ENCODE measurements around the gene RBM15B.
"Not testable (repeated sequence)": the region's sequence is repeated elsewhere in the genome, so short reads cannot be mapped to it uniquely, and the experiment has no call there.

The RBM15B gene

GRCh38 chr3:51355891-51356578 lies 35.0 kb upstream of the RBM15B start:
- no peak for DNase-seq (ENCODE audit: extremely low read depth, low read depth)
- no peak for TF ChIP-seq CTCF (IDR thresholded peaks at IDR 0.05; ENCODE audit: low read depth, low read length)

GRCh38 chr3:51357856-51358255 lies 33.2 kb upstream of the RBM15B start:
- no peak for TF ChIP-seq CTCF (IDR thresholded peaks at IDR 0.05; ENCODE audit: low read depth, low read length)
- no peak for DNase-seq (ENCODE audit: extremely low read depth, low read depth)

- no peak for DNase-seq (ENCODE audit: extremely low read depth, low read depth)
- no peak for TF ChIP-seq CTCF (IDR thresholded peaks at IDR 0.05; ENCODE audit: low read depth, low read length)
These were observed 32.1 kb upstream of the RBM15B start for GRCh38 chr3:51358981-51359380.

GRCh38 chr3:51360806-51361205 lies 30.3 kb upstream of the RBM15B start:
- no peak for TF ChIP-seq CTCF (IDR thresholded peaks at IDR 0.05; ENCODE audit: low read depth, low read length)
- DNase-seq (ENCODE audit: extremely low read depth, low read depth) = no peak

GRCh38 chr3:51361746-51362145 lies 29.3 kb upstream of the RBM15B start:
- TF ChIP-seq CTCF (IDR thresholded peaks at IDR 0.05; ENCODE audit: low read depth, low read length) = no peak
- no peak for DNase-seq (ENCODE audit: extremely low read depth, low read depth)

GRCh38 chr3:51362476-51362875 lies 28.6 kb upstream of the RBM15B start:
- DNase-seq (ENCODE audit: extremely low read depth, low read depth) = no peak
- no peak for TF ChIP-seq CTCF (IDR thresholded peaks at IDR 0.05; ENCODE audit: low read depth, low read length)

GRCh38 chr3:51368276-51368675 lies 22.8 kb upstream of the RBM15B start:
- not testable (repeated sequence) for DNase-seq (ENCODE audit: extremely low read depth, low read depth)

GRCh38 chr3:51371943-51372557 lies 19.0 kb upstream of the RBM15B start:
- DNase-seq (ENCODE audit: extremely low read depth, low read depth) = peak; percentile 46

More at GRCh38 chr3:51371943-51372557, 19.0 kb upstream of the RBM15B start:
- TF ChIP-seq CTCF (IDR thresholded peaks at IDR 0.05; ENCODE audit: low read depth, low read length) = peak; percentile 84

Data from AG09319 (cell line).